GM18505 (cell line): ENCODE data around the gene NOXA1.

Experiments used
- ATAC-seq: cut with Tn5 transposase; IDR thresholded peaks from one replicate; pipeline ENCODE4 v1.9.1; 2021; ENCODE audit not compliant: unreplicated experiment
- POLR2A ChIP-seq: IDR thresholded peaks from 4 replicates; pipeline ENCODE4 v1.6.1; 2011; ENCODE audit warnings: borderline replicate concordance; ENCODE audit not compliant: insufficient read depth, insufficient read length; ENCODE audit errors: extremely low read depth

The NOXA1 gene

GRCh38 chr9:137416563-137417151, 6.5 kb upstream of the NOXA1 start:
- TF ChIP-seq POLR2A, result no peak
- ATAC-seq, result no peak

- no peak for ATAC-seq
- TF ChIP-seq POLR2A, result no peak
Observed at GRCh38 chr9:137417161-137418021, 5.8 kb upstream of the NOXA1 start.

- no peak for TF ChIP-seq POLR2A
- no peak for ATAC-seq
Observed at GRCh38 chr9:137421838-137422603, 1.2 kb upstream of the NOXA1 start.

- TF ChIP-seq POLR2A, result no peak
- ATAC-seq, result peak; percentile 37
Observed at GRCh38 chr9:137423514-137424291, 510 bp downstream of the NOXA1 start.

- ATAC-seq, result no peak
- TF ChIP-seq POLR2A, result no peak
Observed at GRCh38 chr9:137426018-137426681, 3.0 kb downstream of the NOXA1 start.

- no peak for ATAC-seq
- no peak for TF ChIP-seq POLR2A
Observed at GRCh38 chr9:137427454-137428310, 4.5 kb downstream of the NOXA1 start.

GRCh38 chr9:137428311-137428630, 5.1 kb downstream of the NOXA1 start:
- no peak for TF ChIP-seq POLR2A
- ATAC-seq, result no peak

- no peak for TF ChIP-seq POLR2A
- ATAC-seq, result no peak
Observed at GRCh38 chr9:137428841-137429545, 5.8 kb downstream of the NOXA1 start.

GRCh38 chr9:137429546-137429890, 6.3 kb downstream of the NOXA1 start:
- no peak for ATAC-seq
- no peak for TF ChIP-seq POLR2A

- TF ChIP-seq POLR2A, result no peak
- no peak for ATAC-seq
Observed at GRCh38 chr9:137429974-137430722, 7.0 kb downstream of the NOXA1 start.
